ENCODE results near the gene SOS1. TPM values are rescaled to one million over a fixed set of nuclear protein-coding genes. Genes with fewer than 3 reads are reported as not detected.
A peak's percentile ranks its signal among the peaks of the same experiment; 100 is the strongest.

SOS1 gene
- total RNA-seq, 1 donor from 2014 or later = 44.0 TPM

DNA sequence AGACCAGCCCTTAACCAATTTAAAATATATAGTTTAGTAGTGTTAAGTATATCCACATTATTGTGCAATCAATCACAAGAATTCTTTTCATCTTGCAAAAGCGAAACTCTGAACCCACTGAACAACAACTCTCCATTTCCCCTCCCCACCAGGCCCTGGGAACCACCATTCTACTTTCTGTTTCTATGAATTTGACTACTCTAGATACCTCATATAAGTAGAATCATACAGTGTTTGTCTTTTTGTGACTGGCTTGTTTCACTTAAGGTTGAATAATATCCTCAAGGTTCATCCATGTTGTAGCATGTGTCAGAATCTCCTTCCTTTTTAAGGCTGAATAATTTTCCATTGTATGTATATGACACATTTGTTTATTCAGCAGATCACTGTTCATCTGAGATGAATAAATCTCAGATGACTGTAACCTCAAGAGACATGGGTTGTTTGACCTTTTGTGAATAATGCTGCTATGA, 8.1 kb upstream of the SOS1 start:
- no peaks in the 10 kb centered on the region for H3K27me3 Mint-ChIP-seq (ENCODE audit: low read depth, unreplicated experiment)
- Histone ChIP-seq H3K4me2 (ENCODE audit: low read length) (no peak overlapping the region), H3K79me2 (ENCODE audit: insufficient read depth, low read length) (peaks cover under 1% of the 10 kb centered on the region), H3K36me3 (ENCODE audit: insufficient read depth, low read length) (no peaks in the 10 kb centered on the region), H3K27ac (ENCODE audit: low read depth, low read length) (no peak overlapping the region), H3K4me1 (ENCODE audit: insufficient read depth, low read length) (peaks cover under 1% of the 10 kb centered on the region), H2AFZ (ENCODE audit: low read depth, low read length) (no peak overlapping the region), H4K20me1 (ENCODE audit: insufficient read depth, low read length) (no peaks in the 10 kb centered on the region), H3K9ac (ENCODE audit: low read length) (no peak overlapping the region), H3K4me3 (ENCODE audit: insufficient read depth, low read depth, low read length) (no peak overlapping the region), H3K9me3 (ENCODE audit: insufficient read depth, low read depth, low read length) (no peaks in the 10 kb centered on the region), H3K27me3 (ENCODE audit: insufficient read depth, low read length) (no peaks in the 10 kb centered on the region)
- DNase-seq (ENCODE audit: low read depth) (no peak), FAIRE-seq (no peak)
- peaks cover 3% of the 10 kb centered on the region for H3K4me1 Mint-ChIP-seq (ENCODE audit: low read depth, unreplicated experiment)
- no peak overlapping the region for H3K27ac Mint-ChIP-seq (ENCODE audit: unreplicated experiment)
- no peak for TF ChIP-seq EZH2 (IDR thresholded peaks at IDR 0.05; ENCODE audit: insufficient read depth, low read length)
- TF ChIP-seq, protein P1, sequence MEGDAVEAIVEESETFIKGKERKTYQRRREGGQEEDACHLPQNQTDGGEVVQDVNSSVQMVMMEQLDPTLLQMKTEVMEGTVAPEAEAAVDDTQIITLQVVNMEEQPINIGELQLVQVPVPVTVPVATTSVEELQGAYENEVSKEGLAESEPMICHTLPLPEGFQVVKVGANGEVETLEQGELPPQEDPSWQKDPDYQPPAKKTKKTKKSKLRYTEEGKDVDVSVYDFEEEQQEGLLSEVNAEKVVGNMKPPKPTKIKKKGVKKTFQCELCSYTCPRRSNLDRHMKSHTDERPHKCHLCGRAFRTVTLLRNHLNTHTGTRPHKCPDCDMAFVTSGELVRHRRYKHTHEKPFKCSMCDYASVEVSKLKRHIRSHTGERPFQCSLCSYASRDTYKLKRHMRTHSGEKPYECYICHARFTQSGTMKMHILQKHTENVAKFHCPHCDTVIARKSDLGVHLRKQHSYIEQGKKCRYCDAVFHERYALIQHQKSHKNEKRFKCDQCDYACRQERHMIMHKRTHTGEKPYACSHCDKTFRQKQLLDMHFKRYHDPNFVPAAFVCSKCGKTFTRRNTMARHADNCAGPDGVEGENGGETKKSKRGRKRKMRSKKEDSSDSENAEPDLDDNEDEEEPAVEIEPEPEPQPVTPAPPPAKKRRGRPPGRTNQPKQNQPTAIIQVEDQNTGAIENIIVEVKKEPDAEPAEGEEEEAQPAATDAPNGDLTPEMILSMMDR (IDR thresholded peaks at IDR 0.05; ENCODE audit: insufficient read depth, low read depth, low read length) = no peak
- H3K4me3 Mint-ChIP-seq (ENCODE audit: unreplicated experiment) = no peak overlapping the region
- H3K9me3 Mint-ChIP-seq (ENCODE audit: unreplicated experiment) = peaks cover 2% of the 10 kb centered on the region
- no peaks in the 10 kb centered on the region for H3K36me3 Mint-ChIP-seq (ENCODE audit: low read depth, unreplicated experiment)

DNA sequence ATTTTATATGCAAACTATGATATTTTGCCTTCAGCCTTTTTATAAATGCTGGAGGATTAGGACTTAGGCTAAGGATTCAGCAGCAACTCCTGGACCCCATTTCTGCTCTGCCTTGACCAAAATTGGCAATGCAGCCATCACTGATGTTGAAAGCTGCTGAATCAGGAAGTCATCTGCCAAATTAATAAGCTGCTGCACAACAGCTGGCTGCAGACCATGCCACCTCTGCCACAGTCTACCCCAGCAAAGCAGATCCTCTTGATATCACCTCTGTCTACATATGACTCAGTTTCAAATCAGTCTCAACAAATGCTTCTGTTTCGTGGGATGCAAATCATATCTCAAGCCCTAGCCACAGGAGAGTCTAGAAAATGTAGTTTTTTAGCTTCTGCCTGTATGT, 7.1 kb upstream of the SOS1 start:
- DNase-seq (ENCODE audit: low read depth) (no peak), FAIRE-seq (no peak)
- Mint-ChIP-seq H3K4me1 (ENCODE audit: low read depth, unreplicated experiment) (peaks cover 9% of the 10 kb centered on the region), H3K27ac (ENCODE audit: unreplicated experiment) (no peak overlapping the region), H3K4me3 (ENCODE audit: unreplicated experiment) (no peak overlapping the region), H3K9me3 (ENCODE audit: unreplicated experiment) (no peaks in the 10 kb centered on the region), H3K27me3 (ENCODE audit: low read depth, unreplicated experiment) (no peaks in the 10 kb centered on the region), H3K36me3 (ENCODE audit: low read depth, unreplicated experiment) (no peaks in the 10 kb centered on the region)
- H3K4me2 ChIP-seq (ENCODE audit: low read length) = no peak overlapping the region
- H3K9me3 ChIP-seq (ENCODE audit: insufficient read depth, low read depth, low read length) = no peaks in the 10 kb centered on the region
- no peak overlapping the region for H3K9ac ChIP-seq (ENCODE audit: low read length)
- H3K4me3 ChIP-seq (ENCODE audit: insufficient read depth, low read depth, low read length) = no peak overlapping the region
- H3K4me1 ChIP-seq (ENCODE audit: insufficient read depth, low read length) = peaks cover 6% of the 10 kb centered on the region
- no peaks in the 10 kb centered on the region for H3K27me3 ChIP-seq (ENCODE audit: insufficient read depth, low read length)
- no peak overlapping the region for H2AFZ ChIP-seq (ENCODE audit: low read depth, low read length)
- no peak for TF ChIP-seq EZH2 (IDR thresholded peaks at IDR 0.05; ENCODE audit: insufficient read depth, low read length)
- TF ChIP-seq, protein P1 (IDR thresholded peaks at IDR 0.05; ENCODE audit: insufficient read depth, low read depth, low read length) = no peak
- H3K27ac ChIP-seq (ENCODE audit: low read depth, low read length) = no peak overlapping the region
- no peaks in the 10 kb centered on the region for H4K20me1 ChIP-seq (ENCODE audit: insufficient read depth, low read length)
- H3K79me2 ChIP-seq (ENCODE audit: insufficient read depth, low read length) = peaks cover 4% of the 10 kb centered on the region
- H3K36me3 ChIP-seq (ENCODE audit: insufficient read depth, low read length) = no peaks in the 10 kb centered on the region

DNA sequence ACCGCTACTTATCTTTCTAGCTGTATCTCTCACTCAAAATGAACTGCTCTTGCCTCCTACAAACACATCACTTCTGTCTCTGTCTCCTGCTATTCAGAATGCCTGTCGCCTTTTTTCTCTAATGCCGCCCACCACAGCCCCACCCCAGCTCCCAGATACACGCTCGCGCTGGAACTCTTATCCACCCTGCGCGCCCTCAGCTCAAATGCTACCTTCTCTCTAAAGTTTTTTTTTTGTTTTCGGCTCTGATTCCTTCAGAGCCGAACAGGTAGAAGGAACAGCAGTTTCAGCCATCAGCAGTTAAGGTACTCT, 3.9 kb upstream of the SOS1 start:
- FAIRE-seq = no peak

More for the DNA sequence above, 3.9 kb upstream of the SOS1 start:
- peak overlapping the region; percentile 91 for H3K27ac Mint-ChIP-seq (ENCODE audit: unreplicated experiment)
- Histone ChIP-seq H3K36me3 (ENCODE audit: insufficient read depth, low read length) (no peaks in the 10 kb centered on the region), H3K27me3 (ENCODE audit: insufficient read depth, low read length) (no peaks in the 10 kb centered on the region), H2AFZ (ENCODE audit: low read depth, low read length) (peak overlapping the region; percentile 96), H3K4me1 (ENCODE audit: insufficient read depth, low read length) (peaks cover 14% of the 10 kb centered on the region), H4K20me1 (ENCODE audit: insufficient read depth, low read length) (peaks cover 3% of the 10 kb centered on the region), H3K4me3 (ENCODE audit: insufficient read depth, low read depth, low read length) (peak overlapping the region; percentile 99), H3K79me2 (ENCODE audit: insufficient read depth, low read length) (peaks cover 10% of the 10 kb centered on the region), H3K4me2 (ENCODE audit: low read length) (peak overlapping the region; percentile 99), H3K9me3 (ENCODE audit: insufficient read depth, low read depth, low read length) (no peaks in the 10 kb centered on the region), H3K9ac (ENCODE audit: low read length) (peak overlapping the region; percentile 94), H3K27ac (ENCODE audit: low read depth, low read length) (peak overlapping the region; percentile 87)
- DNase-seq (ENCODE audit: low read depth) = no peak
- no peaks in the 10 kb centered on the region for H3K27me3 Mint-ChIP-seq (ENCODE audit: low read depth, unreplicated experiment)
- peaks cover 18% of the 10 kb centered on the region for H3K4me1 Mint-ChIP-seq (ENCODE audit: low read depth, unreplicated experiment)
- TF ChIP-seq, protein P1 (IDR thresholded peaks at IDR 0.05; ENCODE audit: insufficient read depth, low read depth, low read length) = no peak
- no peak for TF ChIP-seq EZH2 (IDR thresholded peaks at IDR 0.05; ENCODE audit: insufficient read depth, low read length)
- H3K36me3 Mint-ChIP-seq (ENCODE audit: low read depth, unreplicated experiment) = no peaks in the 10 kb centered on the region
- H3K4me3 Mint-ChIP-seq (ENCODE audit: unreplicated experiment) = peak overlapping the region; percentile 96
- no peaks in the 10 kb centered on the region for H3K9me3 Mint-ChIP-seq (ENCODE audit: unreplicated experiment)
